ENCODE measurements around the gene LRRC51.
A peak's percentile ranks its signal among the peaks of the same experiment; 100 is the strongest.

LRRC51 gene

GRCh38 chr11:72070491-72070890 lies 10.2 kb upstream of the LRRC51 start:
- DNase-seq: no peak

GRCh38 chr11:72072348-72072747 lies 8.3 kb upstream of the LRRC51 start:
- no peak for DNase-seq

GRCh38 chr11:72075109-72075508 lies 5.5 kb upstream of the LRRC51 start:
- DNase-seq: no peak

GRCh38 chr11:72075756-72076155 lies 4.9 kb upstream of the LRRC51 start:
- no peak for DNase-seq

GRCh38 chr11:72078477-72078876 lies 2.2 kb upstream of the LRRC51 start:
- no peak for DNase-seq

GRCh38 chr11:72079819-72080325 lies 778 bp upstream of the LRRC51 start:
- DNase-seq: no peak

GRCh38 chr11:72081184-72081644 lies 564 bp downstream of the LRRC51 start:
- DNase-seq: no peak

- no peak for DNase-seq
Measured at GRCh38 chr11:72081821-72082453, 1.3 kb downstream of the LRRC51 start.

GRCh38 chr11:72083414-72083813 lies 2.8 kb downstream of the LRRC51 start:
- DNase-seq: peak; percentile 76

GRCh38 chr11:72084076-72084475 lies 3.4 kb downstream of the LRRC51 start:
- DNase-seq: no peak

GRCh38 chr11:72084965-72085364 lies 4.3 kb downstream of the LRRC51 start:
- no peak for DNase-seq

GRCh38 chr11:72085621-72086351 lies 5.1 kb downstream of the LRRC51 start:
- DNase-seq: no peak

GRCh38 chr11:72088076-72088808 lies 7.6 kb downstream of the LRRC51 start:
- no peak for DNase-seq

GRCh38 chr11:72091292-72091691 lies 10.6 kb downstream of the LRRC51 start:
- DNase-seq: no peak

- DNase-seq: no peak
Measured at GRCh38 chr11:72098741-72099140, 18.1 kb downstream of the LRRC51 start.

- DNase-seq: no peak
Measured at GRCh38 chr11:72100009-72100408, 19.4 kb downstream of the LRRC51 start.

GRCh38 chr11:72100462-72100861 lies 19.8 kb downstream of the LRRC51 start:
- DNase-seq: no peak

GRCh38 chr11:72102162-72102561 lies 21.5 kb downstream of the LRRC51 start:
- no peak for DNase-seq

GRCh38 chr11:72102631-72102945 lies 21.9 kb downstream of the LRRC51 start:
- DNase-seq: no peak

GRCh38 chr11:72102946-72103753 lies 22.5 kb downstream of the LRRC51 start, which contains the start of gene LAMTOR1:
Gene LAMTOR1 (minus strand): TSS chr11:72103297. CDS start chr11:72103224, 73 bp downstream.
- peak; percentile 99 for DNase-seq

GRCh38 chr11:72103754-72104167 lies 23.1 kb downstream of the LRRC51 start:
- no peak for DNase-seq

GRCh38 chr11:72105888-72106287 lies 25.2 kb downstream of the LRRC51 start, which contains the start of gene TOMT:
Gene TOMT (plus strand): TSS chr11:72105924. CDS start chr11:72105952, 28 bp downstream.
- no peak for DNase-seq

Measured in NCI-H2227 treated with DMSO at 0.1 percent for 48 hours (cell line).